GM11168 (cell line): ENCODE results near the gene LARGE2.

Experiments
- in situ Hi-C: fragments of 300-500 bp; cut with MboI; formaldehyde crosslinking; loops from one replicate; pipeline ENCODE4 v1.12.0; 2022; ENCODE audit warnings: low sequenced_read_pairs; ENCODE audit not compliant: unreplicated experiment

LARGE2 gene

DNA sequence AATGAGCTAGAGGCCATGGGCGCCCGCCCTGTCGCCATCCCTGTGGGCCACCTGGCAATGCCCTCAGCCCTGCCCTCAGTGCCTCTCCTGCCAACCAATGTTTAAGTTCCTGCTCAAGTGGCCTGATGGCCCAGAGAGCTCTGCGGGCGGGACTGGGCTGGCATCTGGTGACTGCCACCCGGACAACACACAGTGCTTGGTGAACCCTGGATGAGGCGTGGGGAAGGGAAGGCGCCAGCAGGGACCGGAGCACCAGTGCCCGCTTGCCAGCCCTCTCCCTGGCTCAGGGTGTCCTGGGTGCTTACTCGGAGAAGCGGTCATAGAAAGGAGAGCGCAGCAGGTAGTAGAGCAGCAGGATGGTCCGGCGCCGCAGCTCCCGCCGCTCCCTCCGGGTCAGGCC is 8.9 kb upstream of the LARGE2 start:
- in situ Hi-C loops: no loop called here

DNA sequence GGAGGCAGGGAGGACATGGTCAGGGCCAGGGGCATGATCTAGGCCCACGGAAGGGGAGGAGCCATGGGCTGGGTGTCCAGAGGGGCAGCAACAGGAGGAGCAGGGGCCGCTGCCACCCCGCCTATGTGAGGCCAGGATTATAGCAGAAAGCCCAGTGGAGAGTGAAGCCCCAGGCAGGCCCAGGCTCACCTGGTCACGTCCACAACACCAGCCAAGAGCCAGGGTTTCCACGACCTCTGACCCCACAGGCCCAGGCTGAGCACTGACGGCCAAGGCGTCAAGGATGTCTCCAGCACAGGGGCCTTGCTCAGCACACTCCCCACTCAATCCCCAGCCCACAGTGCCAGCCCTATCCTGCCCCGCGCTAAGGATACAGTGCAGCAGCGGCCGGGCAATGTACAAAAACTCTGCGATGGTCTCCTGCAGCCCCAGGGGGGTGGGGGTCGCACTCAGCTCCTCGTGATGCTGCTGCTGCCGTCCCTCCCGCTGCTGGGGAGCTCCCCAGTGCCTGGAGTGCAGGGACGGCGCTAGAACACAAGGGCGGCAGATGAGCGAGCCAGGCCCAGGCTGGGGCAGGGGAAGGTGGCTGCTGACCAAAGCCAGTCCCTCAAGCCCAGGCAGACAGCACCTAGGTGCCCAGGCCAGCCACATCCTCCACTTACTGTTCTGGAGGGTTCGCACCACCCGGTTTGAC is 8.4 kb upstream of the LARGE2 start:
- in situ Hi-C loops: no loop called here

DNA sequence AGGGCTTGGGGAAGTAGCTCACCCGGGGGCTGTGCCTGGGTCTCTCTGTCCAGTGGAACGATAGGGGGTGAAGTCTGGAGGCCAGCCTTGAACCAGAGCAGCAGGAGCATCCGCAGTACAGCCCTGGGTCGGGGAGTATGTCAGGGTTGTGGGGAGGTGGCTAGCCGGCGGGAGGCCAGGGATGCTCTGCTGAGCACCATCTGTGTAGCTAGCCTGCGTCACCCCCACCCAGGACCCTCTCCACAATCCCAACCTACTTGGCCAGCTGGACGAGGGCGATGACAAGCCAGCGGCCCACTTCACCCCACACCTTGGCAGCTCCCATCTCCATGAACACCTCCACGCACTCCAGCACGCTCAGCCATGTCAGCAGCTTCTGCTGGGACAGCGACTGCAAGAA is 7.0 kb upstream of the LARGE2 start:
- in situ Hi-C loops: no loop called here

- in situ Hi-C loops: no loop called here
These were observed 5.2 kb upstream of the LARGE2 start for GRCh38 chr11:45917286-45917622.

DNA sequence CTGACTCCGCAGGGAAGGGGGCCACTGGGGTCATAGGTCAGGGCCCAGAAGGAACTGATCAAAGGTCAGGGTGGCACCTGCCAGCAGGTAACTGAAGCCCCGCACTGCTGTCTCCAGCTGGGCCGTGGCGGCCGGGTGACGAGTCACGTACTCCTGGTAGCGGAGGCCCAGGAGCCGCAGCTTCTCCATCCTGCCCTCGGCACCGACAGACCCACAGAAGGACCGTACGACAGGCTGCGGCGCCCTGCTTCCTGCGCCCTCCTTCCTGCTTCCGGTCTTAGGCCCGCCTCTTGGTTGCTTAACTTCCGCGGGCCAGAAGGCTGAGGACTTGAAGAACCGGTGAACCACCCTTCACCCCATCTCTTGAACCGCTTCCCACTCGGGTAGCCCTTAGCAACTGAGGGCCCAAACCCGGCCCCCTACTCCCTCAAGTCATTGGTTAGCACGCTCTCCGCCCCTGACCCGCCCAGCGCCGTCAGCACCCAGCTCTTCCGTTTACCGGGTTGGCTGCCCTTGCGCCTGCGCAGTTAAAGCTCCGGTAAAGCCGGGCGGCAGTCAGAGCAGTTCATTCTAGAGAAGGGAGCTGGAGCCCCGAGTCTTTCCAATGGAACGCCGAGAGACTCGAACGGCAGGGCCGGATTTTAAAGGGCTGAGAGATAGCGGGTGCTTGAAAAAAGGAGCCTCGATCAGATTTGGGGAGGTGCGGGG is 4.7 kb upstream of the LARGE2 start, which contains the start of gene PEX16:
TSS of gene PEX16 (minus strand) at position 255 of the 708 bp plus-strand sequence. CDS start at position 189, 66 bp downstream.
- in situ Hi-C loops: no loop called here

DNA sequence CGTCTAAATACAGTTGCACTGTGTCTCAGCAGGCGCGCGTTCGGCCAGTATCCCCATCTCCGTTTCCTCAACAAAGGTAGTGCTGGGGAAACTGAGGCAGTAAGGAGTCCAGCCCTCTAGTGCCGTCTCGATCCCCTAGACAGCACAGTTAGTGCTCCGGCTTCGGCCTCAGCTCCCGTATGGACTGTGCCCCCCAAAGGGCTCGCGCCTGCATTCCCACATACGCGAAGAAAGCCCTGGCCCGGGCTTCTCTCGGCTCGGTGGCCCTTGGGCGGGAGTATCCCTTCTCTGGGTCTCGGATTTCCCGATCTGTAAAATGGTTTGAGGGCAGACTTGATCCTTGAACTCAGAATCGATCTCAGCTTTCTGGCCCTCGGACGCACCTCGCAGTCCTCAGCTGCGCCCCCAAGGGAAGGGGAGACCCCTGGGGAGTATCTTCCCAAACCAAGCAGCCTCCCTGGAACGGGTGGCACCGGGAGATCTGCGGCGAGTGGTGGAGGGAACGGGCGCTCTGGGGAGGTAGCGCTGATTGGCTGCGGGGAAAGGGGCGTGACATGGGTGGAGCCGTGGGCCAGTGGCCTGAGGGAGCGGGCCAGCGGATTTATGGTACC is 4.0 kb upstream of the LARGE2 start:
- in situ Hi-C loops: no loop called here

- in situ Hi-C loops: no loop called here
These were observed 3.3 kb upstream of the LARGE2 start for GRCh38 chr11:45918962-45919675.

- in situ Hi-C loops: no loop called here
These were observed 2.5 kb upstream of the LARGE2 start for GRCh38 chr11:45919806-45920530.

GRCh38 chr11:45920531-45921477 is 1.7 kb upstream of the LARGE2 start:
- in situ Hi-C loops: no loop called here

- in situ Hi-C loops: no loop called here
These were observed 663 bp upstream of the LARGE2 start for GRCh38 chr11:45921561-45922424.

DNA sequence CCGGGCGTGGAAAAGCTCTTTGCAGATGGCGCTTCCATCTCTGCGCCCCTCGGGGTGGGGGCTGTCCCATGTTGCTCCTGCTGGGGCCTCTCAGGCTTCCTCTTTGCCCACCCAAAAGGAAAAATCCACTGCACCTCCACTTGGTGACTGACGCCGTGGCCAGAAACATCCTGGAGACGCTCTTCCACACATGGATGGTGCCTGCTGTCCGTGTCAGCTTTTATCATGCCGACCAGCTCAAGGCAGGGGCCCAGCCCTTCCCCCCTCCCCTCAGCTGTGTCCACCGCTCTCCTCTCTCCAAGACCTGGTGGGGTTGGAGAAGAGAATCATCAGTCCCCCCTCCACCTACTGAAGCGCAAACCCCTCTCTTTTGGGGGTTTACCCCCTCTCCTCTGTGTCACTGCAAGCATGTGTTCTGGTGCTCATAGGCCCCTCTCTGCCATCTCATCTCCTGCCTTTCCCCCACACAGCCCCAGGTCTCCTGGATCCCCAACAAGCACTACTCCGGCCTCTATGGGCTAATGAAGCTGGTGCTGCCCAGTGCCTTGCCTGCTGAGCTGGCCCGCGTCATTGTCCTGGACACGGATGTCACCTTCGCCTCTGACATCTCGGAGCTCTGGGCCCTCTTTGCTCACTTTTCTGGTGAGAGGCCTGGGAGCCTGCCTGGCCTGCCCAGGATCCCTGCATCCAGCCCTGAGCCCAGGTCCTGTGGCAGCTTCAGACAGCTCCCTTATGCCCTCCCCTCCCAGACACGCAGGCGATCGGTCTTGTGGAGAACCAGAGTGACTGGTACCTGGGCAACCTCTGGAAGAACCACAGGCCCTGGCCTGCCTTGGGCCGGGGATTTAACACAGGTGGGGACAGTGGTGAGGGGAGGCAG is 1.8 kb downstream of the LARGE2 start:
- in situ Hi-C loops: no loop called here

- in situ Hi-C loops: no loop called here
These were observed 2.5 kb downstream of the LARGE2 start for GRCh38 chr11:45924927-45925326.

DNA sequence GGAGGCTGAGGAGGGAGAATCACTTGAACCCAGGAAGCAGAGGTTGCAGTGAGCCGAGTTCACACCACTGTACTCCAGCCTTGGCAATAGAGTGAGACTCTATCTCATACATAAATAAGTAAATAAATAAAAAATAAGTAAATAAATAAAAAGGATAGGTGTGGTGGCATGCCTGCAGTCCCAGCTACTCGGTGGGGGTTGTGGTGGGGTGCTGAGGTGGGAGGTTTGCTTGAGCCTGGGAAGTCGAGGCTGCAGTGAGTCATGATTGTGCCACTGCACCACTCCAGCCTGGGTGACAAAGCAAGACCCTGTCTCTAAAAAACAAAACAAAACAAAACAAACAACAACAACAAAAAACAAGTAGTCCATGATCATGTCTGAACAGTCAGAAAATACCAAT is 3.1 kb downstream of the LARGE2 start:
- in situ Hi-C loops: no loop called here

DNA sequence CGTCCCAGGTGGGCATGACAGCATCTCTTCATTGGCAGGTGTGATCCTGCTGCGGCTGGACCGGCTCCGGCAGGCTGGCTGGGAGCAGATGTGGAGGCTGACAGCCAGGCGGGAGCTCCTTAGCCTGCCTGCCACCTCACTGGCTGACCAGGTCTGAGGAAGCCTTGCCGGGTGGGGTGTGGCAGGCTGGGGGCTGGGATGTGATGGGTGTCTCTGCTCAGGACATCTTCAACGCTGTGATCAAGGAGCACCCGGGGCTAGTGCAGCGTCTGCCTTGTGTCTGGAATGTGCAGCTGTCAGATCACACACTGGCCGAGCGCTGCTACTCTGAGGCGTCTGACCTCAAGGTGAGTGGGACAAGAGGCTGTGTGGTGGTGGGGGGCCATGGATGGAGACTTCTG is 3.5 kb downstream of the LARGE2 start:
- in situ Hi-C loops: no loop called here

- in situ Hi-C loops: no loop called here
These were observed 4.3 kb downstream of the LARGE2 start for GRCh38 chr11:45926536-45927331.

GRCh38 chr11:45927332-45927683 is 4.9 kb downstream of the LARGE2 start:
- in situ Hi-C loops: no loop called here
